PC-3 (cell line): ENCODE measurements around the gene SUB1. TPM values are rescaled to one million over a fixed set of nuclear protein-coding genes. Genes with fewer than 3 reads are reported as not detected.

Experiments used
- ATAC-seq: fragments of 200-7000 bp; cut with Tn5 transposase; 2 replicates; pipeline ENCODE4 v1.9.1; 2020; ENCODE audit warnings: mild to moderate bottlenecking, moderate library complexity
- BruUV-seq: library from RNA; stranded (reverse); fragments of 400-500 nt; replicated peaks from 2 replicates; lab custom pipeline; 2021; lab: Mats Ljungman, UMichigan
- CTCF ChIA-PET: fragments of 300-600 bp; sonication (Branson Sonifier 250); formaldehyde crosslinking; loops from one replicate; lab custom pipeline; 2022; ENCODE audit warnings: antibody characterized with exemption; lab: Charles Lee
- POLR2A ChIA-PET: fragments of 300-600 bp; sonication (Branson Sonifier 250); formaldehyde crosslinking; loops from one replicate; lab custom pipeline; 2022; ENCODE audit warnings: antibody characterized with exemption; ENCODE audit not compliant: unreplicated experiment; lab: Charles Lee
- DNase-seq: peaks from one replicate; pipeline ENCODE4 v3.0.0-alpha.2; 2015
- H2AFZ ChIP-seq: fragments of 300-600 bp; sonication (generic); 2 replicates; pipeline ENCODE4 v1.6.0; 2016; ENCODE audit warnings: antibody characterized with exemption, low read length
- H3F3A ChIP-seq: fragments of 300-600 bp; sonication (generic); one replicate; pipeline ENCODE4 v1.6.0; 2017; ENCODE audit warnings: antibody characterized with exemption, low read length, control low read depth, mild to moderate bottlenecking; ENCODE audit not compliant: unreplicated experiment
- H3K27ac ChIP-seq: fragments of 300-600 bp; sonication (generic); 2 replicates; pipeline ENCODE4 v1.5.1; 2016; ENCODE audit warnings: mild to moderate bottlenecking, low read length
- H3K27me3 ChIP-seq: fragments of 300-600 bp; sonication (generic); 2 replicates; pipeline ENCODE4 v1.6.1; 2016; ENCODE audit warnings: low read length, mixed read lengths
- H3K36me3 ChIP-seq: fragments of 300-600 bp; sonication (generic); 2 replicates; pipeline ENCODE4 v1.6.1; 2016; ENCODE audit warnings: low read depth, mixed run types, low read length, mixed read lengths
- H3K4me1 ChIP-seq: fragments of 300-600 bp; sonication (generic); 2 replicates; pipeline ENCODE4 v1.5.1; 2016; ENCODE audit warnings: low read length; ENCODE audit not compliant: insufficient read depth
- H3K4me2 ChIP-seq: fragments of 300-600 bp; sonication (generic); 2 replicates; pipeline ENCODE4 v1.6.0; 2016; ENCODE audit warnings: low read length
- H3K4me3 ChIP-seq: fragments of 300-600 bp; sonication (generic); 2 replicates; pipeline ENCODE4 v1.5.1; 2016; ENCODE audit warnings: mild to moderate bottlenecking, low read length, mixed read lengths
- H3K79me2 ChIP-seq: fragments of 300-600 bp; sonication (generic); 2 replicates; pipeline ENCODE4 v1.6.1; 2017; ENCODE audit warnings: low read length, mixed read lengths
- H3K9ac ChIP-seq: fragments of 300-600 bp; sonication (generic); 2 replicates; pipeline ENCODE4 v1.6.0; 2016; ENCODE audit warnings: mild to moderate bottlenecking, low read length
- H3K9me2 ChIP-seq: fragments of 300-600 bp; sonication (generic); replicated peaks from 2 replicates; pipeline ENCODE4 v1.6.1; 2016; ENCODE audit warnings: mixed run types, low read length, mixed read lengths
- H3K9me3 ChIP-seq: fragments of 300-600 bp; sonication (generic); 2 replicates; pipeline ENCODE4 v1.6.1; 2016; ENCODE audit warnings: low read length, mixed read lengths
- H4K20me1 ChIP-seq: fragments of 300-600 bp; sonication (generic); 2 replicates; pipeline ENCODE4 v1.6.1; 2016; ENCODE audit warnings: low read length, mixed read lengths
- EZH2 ChIP-seq: fragments of 300-600 bp; sonication (generic); IDR thresholded peaks from one replicate; pipeline ENCODE4 v1.6.1; 2017; ENCODE audit warnings: antibody characterized with exemption, mild to moderate bottlenecking, low read length; ENCODE audit not compliant: unreplicated experiment
- EZH2phosphoT487 ChIP-seq: fragments of 300-600 bp; sonication (generic); IDR thresholded peaks from 2 replicates; pipeline ENCODE4 v1.6.1; 2018; ENCODE audit warnings: mild to moderate bottlenecking, antibody characterized with exemption, low read length, borderline replicate concordance
- intact Hi-C: fragments of 100-400 bp; cut with micrococcal nuclease; formaldehyde crosslinking; loops from 2 replicates; pipeline ENCODE4 v1.9.0; 2023
- total RNA-seq: library from RNA; depleted of rRNA; stranded (reverse); fragments of >200 nt; gene quantifications from 2 replicates; pipeline ENCODE4 v1.2.3, GENCODE V29; 2014
- TF ChIP-seq, protein P1 (sequence below): fragments of 300-600 bp; sonication (generic); conservative IDR thresholded peaks from 2 replicates; pipeline ENCODE4 v1.5.1; 2017; ENCODE audit warnings: antibody characterized with exemption, low read depth, mild to moderate bottlenecking, low read length

Gene SUB1
- total RNA-seq, 1 experiment from 2014 or later: 185 TPM

- Histone ChIP-seq H3K79me2 (no peaks in the 10 kb centered on the region), H3K9ac (no peak overlapping the region), H3F3A (no peaks in the 10 kb centered on the region), H3K27me3 (no peaks in the 10 kb centered on the region), H3K9me3 (no peaks in the 10 kb centered on the region), H2AFZ (no peak overlapping the region), H3K27ac (no peak overlapping the region), H3K4me2 (no peak overlapping the region), H3K4me1 (peaks cover 5% of the 10 kb centered on the region; the same call in 1 of the 2 replicates), H3K4me3 (no peak overlapping the region), H3K36me3 (no peaks in the 10 kb centered on the region), H3K9me2 (no peaks in the 10 kb centered on the region), H4K20me1 (no peaks in the 10 kb centered on the region)
- no TSS peak for BruUV-seq
- TF ChIP-seq EZH2phosphoT487: no peak
- TF ChIP-seq, protein P1, sequence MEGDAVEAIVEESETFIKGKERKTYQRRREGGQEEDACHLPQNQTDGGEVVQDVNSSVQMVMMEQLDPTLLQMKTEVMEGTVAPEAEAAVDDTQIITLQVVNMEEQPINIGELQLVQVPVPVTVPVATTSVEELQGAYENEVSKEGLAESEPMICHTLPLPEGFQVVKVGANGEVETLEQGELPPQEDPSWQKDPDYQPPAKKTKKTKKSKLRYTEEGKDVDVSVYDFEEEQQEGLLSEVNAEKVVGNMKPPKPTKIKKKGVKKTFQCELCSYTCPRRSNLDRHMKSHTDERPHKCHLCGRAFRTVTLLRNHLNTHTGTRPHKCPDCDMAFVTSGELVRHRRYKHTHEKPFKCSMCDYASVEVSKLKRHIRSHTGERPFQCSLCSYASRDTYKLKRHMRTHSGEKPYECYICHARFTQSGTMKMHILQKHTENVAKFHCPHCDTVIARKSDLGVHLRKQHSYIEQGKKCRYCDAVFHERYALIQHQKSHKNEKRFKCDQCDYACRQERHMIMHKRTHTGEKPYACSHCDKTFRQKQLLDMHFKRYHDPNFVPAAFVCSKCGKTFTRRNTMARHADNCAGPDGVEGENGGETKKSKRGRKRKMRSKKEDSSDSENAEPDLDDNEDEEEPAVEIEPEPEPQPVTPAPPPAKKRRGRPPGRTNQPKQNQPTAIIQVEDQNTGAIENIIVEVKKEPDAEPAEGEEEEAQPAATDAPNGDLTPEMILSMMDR: no peak
- no peak for TF ChIP-seq EZH2
- DNase-seq (no peak), ATAC-seq (no peak)
- intact Hi-C loops: no loop called here
- ChIA-PET POLR2A (no interaction called here), CTCF (no interaction called here)
Observed at GRCh38 chr5:32559921-32560320, 25.4 kb upstream of the SUB1 start.

DNA sequence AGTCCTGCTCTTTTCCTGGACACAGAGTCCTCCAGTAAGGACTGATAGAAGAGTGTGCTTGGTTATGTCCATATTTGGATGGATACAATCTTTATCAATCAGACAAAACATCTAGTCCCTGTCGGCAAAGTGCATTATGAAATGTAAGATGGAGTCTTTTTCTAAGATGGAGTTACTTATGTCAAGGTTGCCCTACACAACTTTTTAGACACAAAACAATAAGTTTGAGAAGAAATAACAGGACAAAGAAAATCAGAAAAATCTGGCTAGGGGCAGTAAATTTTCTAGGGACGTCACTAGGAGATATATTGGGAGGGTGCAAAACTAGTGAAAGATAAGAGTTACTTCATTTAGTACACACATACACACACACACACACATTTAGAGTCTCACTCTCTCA is 23.3 kb upstream of the SUB1 start:
- POLR2A ChIA-PET: no interaction called here
- no peak overlapping the region for H2AFZ ChIP-seq
- ATAC-seq (no peak), DNase-seq (no peak)
- no peak for TF ChIP-seq EZH2phosphoT487
- no peak for TF ChIP-seq EZH2
- TF ChIP-seq, protein P1: no peak
- CTCF ChIA-PET: no interaction called here
- H3F3A ChIP-seq: no peaks in the 10 kb centered on the region
- H3K4me3 ChIP-seq: no peak overlapping the region
- H3K27me3 ChIP-seq: no peaks in the 10 kb centered on the region
- intact Hi-C loops: no loop called here
- no peak overlapping the region for H3K27ac ChIP-seq
- H3K4me2 ChIP-seq: no peak overlapping the region
- H3K4me1 ChIP-seq: peaks cover 5% of the 10 kb centered on the region; the same call in 1 of the 2 replicates
- no peaks in the 10 kb centered on the region for H3K9me2 ChIP-seq
- no peak overlapping the region for H3K9ac ChIP-seq
- no TSS peak for BruUV-seq
- no peaks in the 10 kb centered on the region for H4K20me1 ChIP-seq
- H3K9me3 ChIP-seq: no peaks in the 10 kb centered on the region
- H3K36me3 ChIP-seq: no peaks in the 10 kb centered on the region
- no peaks in the 10 kb centered on the region for H3K79me2 ChIP-seq

GRCh38 chr5:32562843-32563242 is 22.5 kb upstream of the SUB1 start:
- ChIA-PET CTCF (no interaction called here), POLR2A (no interaction called here)
- BruUV-seq: no TSS peak
- TF ChIP-seq, protein P1: no peak
- no peak for TF ChIP-seq EZH2phosphoT487
- TF ChIP-seq EZH2: no peak
- no peak overlapping the region for H3K4me2 ChIP-seq
- H2AFZ ChIP-seq: no peak overlapping the region
- H3K9me3 ChIP-seq: no peaks in the 10 kb centered on the region
- no peaks in the 10 kb centered on the region for H3K9me2 ChIP-seq
- H3K36me3 ChIP-seq: no peaks in the 10 kb centered on the region
- no peak overlapping the region for H3K4me3 ChIP-seq
- no peak overlapping the region for H3K27ac ChIP-seq
- H3K79me2 ChIP-seq: no peaks in the 10 kb centered on the region
- ATAC-seq (no peak), DNase-seq (no peak)
- H3F3A ChIP-seq: no peaks in the 10 kb centered on the region
- intact Hi-C loops: no loop called here
- H3K9ac ChIP-seq: no peak overlapping the region
- H3K27me3 ChIP-seq: no peaks in the 10 kb centered on the region
- no peaks in the 10 kb centered on the region for H4K20me1 ChIP-seq
- H3K4me1 ChIP-seq: peaks cover 5% of the 10 kb centered on the region; the same call in 1 of the 2 replicates
